HG03571 (cell line): Measurements from ENCODE around the gene HOXA13.

Experiments
- ATAC-seq: cut with Tn5 transposase; IDR thresholded peaks from one replicate; pipeline ENCODE4 v1.9.1; 2021; ENCODE audit not compliant: unreplicated experiment

Gene HOXA13

DNA sequence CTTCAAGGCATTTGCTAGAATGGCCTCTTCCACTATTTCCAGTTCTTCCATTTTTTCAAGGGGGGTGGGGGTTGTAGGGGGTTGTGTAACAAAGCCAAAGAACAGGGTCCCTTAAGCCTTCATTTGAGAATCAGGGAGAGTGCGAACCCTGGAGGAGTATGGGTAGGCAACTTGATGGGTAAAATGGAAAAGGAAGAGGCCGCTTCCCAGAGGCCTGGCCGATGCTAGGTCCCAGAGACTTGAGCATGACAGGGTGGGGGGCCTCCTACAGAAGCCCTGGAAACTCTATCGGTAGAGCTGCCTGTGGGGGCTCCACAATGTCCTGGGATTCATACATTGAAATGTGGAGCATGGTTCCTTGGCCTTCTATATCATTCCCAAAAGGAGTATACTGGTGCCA, 9.1 kb upstream of the HOXA13 start:
- ATAC-seq: no peak

GRCh38 chr7:27207348-27207985, 7.6 kb upstream of the HOXA13 start:
- no peak for ATAC-seq

DNA sequence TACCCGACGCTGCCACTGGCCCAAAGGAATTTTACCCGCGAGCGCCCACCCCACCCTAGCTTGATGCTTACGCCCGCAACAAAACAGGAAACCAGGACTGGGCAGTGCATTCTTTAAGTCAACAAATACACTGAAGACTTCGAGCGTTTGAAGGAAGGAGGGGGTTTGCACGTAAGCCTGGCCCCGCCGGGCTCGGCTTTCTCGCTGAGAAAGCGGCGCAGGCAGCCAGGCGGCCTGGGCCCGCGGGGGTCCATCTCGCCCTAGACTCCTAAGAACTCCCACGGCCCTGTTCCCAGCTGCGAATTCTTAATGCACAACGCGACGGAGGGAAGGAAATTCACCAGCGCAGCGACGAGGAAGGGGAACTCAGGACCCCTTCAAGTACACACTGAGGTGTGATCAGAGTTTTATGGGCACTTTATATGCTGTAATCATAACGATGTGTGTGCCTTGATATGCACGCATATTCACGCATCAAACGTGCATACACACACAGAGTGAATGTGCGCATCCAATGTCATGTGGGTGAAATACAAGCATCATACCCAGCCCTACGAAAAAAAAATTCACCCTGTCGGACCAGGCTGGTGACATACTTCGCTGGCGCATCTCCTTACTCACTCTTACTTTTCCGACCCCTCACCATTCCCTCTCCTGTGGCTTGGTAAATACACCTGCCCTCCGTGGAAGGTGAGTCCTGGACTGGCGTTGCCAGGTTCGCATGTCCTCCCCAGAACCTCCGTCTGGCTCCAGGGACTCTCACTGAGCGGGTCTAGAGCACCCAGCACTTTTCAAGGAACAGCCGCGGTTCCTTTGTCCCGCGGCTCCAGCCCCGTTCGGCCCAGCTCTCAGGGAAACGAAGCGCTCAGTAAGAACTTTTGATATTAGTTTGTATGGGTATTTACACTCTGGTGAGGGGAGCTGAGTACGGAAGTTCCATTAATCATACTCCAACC, 5.7 kb upstream of the HOXA13 start:
- ATAC-seq: no peak

GRCh38 chr7:27204851-27205322, 5.0 kb upstream of the HOXA13 start:
- no peak for ATAC-seq

- ATAC-seq: no peak
Observed at GRCh38 chr7:27203964-27204594, 4.2 kb upstream of the HOXA13 start.

DNA sequence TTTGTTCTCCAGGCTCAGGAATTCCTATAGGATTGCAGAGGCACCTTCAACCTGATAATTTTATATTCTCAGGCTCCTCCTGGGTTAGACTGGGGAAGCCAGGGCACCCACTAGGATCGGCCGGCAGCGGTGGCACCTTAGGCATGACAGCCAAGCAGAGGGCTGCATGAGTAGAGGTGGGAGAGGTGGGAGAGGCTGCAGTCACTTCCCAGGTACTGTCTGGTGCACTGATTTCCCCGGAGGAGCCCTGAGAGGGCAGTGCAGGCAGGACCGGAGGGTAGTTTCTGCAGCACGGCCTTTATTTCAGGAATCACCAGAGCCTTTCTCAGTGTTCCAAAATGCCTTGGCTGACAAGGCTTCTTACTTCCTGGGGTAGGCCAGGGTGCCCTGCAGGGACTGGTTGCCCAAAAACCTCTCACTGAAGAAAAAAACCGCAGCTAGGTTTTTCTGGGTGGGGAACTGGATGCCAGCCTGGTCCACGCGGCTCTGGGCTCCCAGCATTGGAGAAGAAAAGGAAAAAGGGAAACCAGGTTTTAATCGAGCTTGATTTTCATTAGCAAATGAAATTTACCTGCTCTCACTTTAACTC, 3.6 kb upstream of the HOXA13 start:
- ATAC-seq: no peak

DNA sequence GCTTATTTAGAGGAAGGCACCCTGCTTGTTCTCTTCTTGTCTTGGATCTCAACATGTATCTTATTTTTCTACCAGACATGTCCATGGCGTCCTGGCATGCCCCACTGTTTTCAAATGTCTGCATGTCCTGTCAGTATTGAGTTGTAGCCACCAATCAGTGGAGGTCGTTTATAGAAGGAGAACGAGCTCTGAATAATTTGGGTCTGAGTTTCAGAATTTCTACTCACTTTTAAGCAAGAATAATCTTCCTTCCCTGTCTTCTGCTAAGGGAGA, 2.9 kb upstream of the HOXA13 start:
- no peak for ATAC-seq

DNA sequence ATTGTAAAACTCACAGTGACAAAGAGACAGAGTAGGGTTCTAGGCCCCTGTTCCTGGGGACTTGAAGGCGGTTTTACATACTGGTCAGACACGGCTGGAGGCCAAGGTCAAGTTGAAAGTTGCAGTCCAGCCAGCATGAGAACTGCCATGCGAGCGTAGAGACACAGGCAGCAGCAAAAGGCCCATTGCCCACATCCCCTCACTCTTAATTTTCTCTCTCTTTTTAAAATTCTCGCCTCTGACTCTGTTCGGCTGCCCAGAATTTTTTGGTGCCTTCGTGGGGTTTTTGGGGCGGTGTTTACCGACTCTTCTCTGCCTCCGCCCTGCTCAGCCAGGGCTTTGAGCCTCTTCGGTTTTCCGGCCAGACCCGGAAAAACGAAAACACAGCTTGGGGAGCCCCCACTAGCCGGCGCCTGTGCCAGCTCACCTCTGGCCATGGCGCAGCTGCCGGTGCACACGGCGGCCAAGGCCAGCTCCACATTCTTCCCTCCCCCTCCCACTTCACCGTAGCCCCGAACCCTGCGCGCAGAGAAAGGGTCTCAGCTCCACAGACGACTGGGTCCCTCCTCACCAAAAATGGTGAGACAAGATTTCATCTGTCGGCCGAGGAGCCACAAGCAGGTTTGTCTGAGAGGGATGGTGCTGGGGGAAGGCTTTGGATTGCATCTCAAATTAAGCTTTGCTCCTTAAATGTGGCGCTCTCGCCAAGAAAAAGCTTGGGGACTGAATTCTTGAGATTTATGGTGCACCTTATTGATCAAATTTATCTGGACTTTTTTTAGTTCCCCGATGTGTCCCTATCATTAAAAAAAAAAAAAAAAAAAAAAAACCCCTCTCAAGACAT, 2.3 kb upstream of the HOXA13 start:
- no peak for ATAC-seq

GRCh38 chr7:27201580-27202017, 1.7 kb upstream of the HOXA13 start:
- no peak for ATAC-seq

DNA sequence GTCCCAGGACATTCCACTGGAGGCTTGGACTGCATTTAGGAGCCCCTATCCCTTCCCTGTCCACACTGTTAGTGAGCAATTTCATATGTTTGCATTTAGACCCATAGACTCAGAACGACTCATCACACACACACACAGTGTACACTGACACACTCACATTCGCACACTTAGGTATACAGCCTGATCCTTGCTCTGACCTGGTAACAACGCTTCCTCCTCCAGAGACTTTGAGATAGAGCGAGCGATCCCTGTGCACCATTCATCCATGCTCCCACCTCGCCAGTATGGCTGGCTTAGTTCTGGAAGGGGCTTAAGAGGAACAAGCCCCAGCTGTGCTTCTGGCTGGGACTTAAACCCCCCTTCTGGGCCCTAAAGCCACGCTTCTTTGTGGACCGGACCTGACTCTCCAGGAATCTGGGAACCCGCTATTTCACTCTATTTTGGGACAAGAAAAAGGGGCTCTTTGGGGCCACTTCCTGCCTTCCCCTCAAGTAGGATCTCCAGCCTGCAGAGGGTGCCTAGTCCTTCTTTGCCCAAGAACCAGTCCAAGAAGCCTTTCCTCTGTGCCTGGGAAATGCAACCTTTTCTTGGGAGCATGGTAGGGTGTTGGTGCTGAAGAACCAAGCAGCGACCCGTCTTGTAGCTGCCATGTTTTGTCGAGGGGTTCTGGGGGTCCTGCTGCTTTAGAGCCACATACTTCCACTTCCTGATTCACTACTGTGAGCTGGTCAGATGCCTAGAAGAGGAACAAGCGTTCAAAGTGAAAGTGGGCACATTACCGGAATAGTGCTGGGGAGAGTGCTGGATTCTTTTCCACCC, 1.1 kb upstream of the HOXA13 start:
- no peak for ATAC-seq

GRCh38 chr7:27198871-27199801, 755 bp downstream of the HOXA13 start:
- ATAC-seq: no peak

DNA sequence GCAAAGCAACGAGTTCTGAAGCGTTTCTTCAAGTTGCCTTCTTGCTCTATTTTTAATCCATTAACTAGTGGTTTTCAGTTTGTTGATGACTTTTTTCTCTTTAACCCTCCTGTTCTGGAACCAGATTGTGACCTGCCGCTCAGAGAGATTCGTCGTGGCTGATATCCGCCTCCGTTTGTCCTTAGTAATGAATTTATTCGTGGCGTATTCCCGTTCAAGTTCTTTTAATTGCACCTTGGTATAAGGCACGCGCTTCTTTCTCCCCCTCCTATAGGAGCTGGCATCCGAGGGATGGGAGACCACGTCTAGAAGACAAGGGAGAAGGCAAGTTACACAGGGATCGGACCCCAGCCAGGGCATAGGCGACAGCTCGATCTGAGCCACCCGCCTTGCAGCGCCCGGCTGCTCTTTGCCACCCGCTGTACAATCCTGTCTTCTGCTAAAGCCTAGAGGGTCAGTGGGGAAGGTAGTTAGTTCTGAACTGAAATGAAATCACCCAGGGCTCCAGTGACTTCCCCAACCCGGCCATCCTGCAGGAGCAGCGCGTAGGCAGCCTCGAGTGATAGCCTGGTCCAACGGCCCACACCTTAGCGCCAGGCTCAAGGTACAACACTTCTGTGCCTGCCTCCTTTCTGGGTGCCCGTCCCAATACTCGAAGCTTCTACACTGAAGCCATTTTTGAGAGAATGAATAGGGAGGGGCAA, 1.6 kb downstream of the HOXA13 start:
- no peak for ATAC-seq

DNA sequence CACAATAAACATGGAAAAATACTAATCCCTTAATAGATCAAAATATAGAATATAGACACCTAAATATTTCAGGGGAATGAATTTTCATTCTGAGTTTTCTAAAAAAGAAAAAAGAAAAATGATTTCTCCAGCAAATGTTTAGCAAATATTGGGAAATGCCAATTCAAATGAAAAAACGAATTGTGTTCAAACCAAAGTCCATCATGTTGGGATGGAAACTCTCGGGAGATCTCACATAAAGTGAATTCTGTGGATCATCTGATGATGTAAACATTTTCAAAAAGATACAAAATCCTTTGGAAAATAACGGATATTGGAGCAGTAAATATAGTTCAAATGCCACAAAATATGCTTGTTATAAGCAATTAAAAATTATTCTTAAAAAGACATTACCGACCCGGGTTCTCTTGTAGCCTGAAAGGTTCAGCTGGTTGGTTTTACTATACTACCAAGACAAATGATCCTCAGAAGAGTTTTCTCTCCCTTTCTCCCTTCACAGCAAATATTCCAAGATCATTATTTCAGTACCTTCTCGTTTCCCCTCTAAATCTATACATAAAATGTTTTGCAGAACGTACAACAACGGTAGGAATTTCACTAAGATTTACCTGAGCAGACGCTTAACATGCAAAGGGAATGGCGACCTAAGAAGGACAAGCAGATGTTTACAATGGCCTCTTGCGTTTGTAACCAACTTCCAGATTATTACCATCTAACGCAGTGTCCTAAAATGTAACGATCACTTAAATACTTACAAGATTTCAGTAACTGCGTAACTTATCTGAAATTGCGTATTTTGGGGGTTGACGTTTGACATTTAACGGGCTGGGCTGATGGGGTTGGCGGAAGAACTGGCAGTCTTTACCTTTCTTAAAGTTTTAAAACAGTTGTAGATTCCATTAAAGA, 2.5 kb downstream of the HOXA13 start:
- ATAC-seq: no peak

GRCh38 chr7:27196287-27196767, 3.6 kb downstream of the HOXA13 start:
- ATAC-seq: no peak

DNA sequence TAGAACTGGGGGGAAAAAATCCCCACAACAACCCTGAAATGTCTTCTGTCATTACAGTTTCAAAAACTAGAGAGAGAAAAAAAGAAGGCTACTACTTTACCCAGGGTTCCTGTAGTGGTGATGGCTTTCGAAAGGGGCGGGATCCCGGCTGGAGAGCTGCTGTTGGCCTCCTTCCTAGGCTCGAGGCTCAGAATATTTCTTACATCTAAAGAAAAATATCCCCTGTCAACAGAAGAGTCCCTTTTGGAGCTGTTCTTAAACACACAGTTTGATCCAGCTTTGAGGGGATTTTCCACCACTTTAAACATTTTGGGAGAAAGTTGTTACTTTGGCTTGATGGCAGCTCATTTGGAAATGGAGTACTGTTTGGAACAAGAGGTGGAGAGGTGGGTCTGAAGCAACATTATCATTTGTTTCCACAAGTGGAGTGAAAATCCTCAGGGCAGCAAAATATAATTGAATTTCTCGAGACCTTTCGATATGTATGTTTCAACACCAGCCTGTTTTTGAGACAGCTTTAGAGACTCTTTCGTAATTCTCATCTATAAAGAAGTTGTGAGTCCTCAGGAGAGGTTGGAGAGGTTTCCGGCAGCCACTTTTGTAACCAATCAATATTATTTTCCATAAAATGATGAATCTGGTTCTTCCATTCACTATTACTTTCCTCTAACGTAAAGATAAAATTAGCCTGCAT, 5.1 kb downstream of the HOXA13 start:
- ATAC-seq: no peak

DNA sequence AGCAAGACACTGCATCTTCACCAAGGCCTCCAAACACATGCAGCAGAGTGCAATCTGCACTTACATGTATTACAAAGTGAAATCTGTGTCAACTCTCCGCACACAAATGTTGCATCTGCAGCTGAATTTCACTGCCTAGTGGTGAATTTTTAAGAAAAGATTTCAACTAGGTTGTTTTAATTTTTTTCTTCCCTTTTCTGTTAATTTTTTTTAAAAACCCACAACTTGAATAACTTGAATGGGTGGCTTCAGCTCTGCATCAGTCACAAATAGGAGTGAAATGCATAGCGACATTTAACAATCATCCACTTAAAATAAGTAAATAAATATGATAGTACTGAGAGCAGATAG, 5.9 kb downstream of the HOXA13 start:
- ATAC-seq: no peak
